NCI-H226 (cell line): ENCODE measurements around the gene LHFPL5.

Experiments used
- DNase-seq: peaks from one replicate; pipeline ENCODE4 v3.0.0-alpha.2; 2015

The LHFPL5 gene

DNA sequence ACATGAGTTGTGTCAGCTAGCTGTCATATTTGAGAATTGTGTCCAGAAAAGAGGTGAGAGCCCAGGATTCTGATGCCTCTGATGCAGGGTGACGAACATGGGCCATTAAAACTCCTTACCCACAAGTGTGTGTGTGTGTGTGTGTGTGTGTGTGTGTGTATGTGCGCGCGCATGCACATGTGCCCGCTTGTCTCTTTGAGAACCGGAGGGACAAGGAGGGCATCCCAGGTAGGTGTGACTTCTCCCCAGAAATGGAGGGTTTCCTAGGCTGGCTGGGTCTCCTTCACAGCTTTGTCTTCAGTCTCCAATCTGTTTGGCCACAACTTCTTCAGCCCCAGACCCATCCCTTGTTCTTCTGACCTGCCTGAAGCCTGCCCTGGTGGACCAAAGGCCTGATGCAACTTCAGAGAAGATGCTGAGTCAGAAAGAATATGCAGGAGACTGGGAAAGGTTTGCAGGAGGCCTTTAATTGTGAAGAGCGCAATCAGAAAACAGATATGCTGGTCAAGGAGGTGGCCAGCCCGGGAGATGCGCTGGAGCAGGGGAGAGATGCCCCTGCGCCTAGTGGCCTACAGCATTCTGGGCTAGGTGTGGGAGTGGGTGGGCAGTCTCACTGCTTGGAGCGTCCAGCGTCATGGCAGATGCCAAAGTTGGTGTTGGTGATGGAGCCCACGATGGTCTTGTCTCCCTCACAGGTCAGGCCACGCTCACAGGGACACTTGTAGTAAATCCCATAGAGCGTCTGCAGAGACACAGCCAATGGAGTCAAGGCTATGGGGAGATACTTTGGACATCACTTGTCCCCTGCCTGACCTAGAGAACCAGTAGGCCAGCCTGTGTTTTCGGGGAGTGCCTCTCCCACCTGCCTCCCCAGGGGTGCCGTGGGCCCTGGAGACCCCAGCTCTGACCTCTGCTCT is 10.4 kb upstream of the LHFPL5 start:
- DNase-seq, result no peak

DNA sequence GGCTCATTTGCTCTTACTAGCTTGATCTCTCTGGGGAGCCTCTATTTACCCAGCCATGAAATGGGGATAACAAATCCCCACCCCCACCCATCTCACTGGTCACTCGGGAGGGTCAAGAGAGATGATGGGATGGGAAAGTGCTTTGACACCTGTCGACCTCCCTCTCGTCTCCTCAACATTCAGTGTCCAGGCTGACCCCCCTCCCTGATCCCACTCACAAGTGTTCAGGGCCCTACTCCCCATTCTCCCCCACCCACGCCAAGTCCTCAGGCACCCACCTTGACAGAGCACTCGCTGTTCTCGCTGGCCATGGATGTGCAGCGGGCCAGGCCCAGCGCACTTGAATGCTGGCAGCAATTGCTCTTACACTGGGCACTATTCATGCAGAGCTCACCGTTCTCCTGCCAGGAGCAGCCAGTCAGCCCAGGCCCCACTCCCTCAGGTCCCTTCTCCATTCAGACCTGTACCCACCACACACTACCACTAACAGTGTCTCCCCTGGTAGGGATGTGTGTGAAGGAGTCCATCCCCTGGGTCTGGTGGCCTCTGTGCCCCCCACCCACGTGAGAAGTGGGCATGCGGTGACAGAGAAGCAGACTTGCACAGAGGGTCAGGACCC is 9.6 kb upstream of the LHFPL5 start:
- DNase-seq, result no peak

DNA sequence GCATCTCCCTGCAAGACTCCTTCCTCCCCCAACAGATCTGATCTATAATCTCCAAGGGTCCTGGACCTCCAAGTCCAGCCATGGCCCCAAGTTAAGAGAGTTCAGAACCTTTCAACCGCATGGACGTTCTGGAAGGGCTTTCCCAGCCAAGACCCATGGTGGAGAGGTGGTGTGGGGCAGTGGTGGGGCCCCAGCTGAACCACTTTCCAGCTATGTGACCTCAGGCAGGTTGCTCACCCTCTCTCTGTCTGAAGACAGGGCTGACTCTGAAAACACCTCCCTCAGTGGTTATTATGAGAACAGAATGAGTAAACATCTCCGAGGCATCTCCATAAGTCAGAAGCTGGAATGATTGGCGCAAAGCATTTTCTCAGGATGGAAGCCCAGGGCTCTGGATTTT is 8.9 kb upstream of the LHFPL5 start:
- DNase-seq, result no peak

DNA sequence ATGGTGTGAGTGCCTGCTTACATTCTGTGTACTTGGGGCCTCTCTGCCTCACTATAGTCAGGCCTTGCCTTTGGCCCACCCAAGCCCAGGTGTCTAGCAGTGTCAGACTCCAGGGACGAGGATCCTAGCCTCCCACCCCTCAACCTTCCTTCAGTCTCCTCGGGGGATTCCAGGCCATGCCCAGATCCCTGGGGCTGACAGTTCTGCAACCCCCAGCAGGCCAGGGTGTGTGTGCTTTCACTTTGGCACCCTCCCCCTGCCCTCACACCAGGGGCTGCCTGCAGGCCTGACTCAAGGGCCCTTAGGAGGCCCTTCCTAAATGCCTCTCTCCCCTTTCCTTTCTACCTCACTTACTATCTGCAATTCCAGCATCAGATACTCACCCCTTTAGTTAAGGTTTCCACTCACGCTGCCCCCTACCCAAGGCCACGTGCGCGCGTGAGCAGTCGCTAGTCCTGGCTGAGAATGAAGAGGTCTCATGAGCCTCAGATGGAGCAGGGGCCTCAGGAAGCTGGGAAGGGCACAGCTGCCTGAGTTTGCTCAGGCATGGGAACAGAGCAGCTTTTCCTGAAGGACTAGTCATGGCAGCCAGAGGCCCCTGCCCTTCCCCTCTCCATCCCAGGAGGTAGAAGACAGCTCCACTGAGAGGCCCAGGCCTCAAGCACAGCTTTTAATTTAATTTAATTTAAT is 7.2 kb upstream of the LHFPL5 start:
- DNase-seq, result no peak

DNA sequence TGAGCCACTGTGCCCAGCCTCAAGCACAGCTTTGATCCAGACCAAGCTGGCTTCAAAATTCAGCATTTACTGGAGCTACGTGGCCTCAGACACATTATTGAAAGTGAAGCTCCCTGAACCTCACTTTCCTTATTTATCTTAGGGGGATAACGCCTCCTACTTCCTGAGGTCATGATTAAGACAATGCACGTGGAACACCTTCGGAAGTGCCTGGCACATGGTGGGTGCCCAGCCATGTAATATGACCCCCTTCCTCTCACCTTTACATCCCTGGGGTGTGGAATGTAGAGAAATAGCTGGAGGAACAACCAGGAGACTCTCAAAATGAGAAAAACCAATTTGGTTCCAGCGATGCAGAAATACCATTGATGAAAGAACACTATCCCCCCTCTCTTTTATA is 6.4 kb upstream of the LHFPL5 start:
- no peak for DNase-seq

DNA sequence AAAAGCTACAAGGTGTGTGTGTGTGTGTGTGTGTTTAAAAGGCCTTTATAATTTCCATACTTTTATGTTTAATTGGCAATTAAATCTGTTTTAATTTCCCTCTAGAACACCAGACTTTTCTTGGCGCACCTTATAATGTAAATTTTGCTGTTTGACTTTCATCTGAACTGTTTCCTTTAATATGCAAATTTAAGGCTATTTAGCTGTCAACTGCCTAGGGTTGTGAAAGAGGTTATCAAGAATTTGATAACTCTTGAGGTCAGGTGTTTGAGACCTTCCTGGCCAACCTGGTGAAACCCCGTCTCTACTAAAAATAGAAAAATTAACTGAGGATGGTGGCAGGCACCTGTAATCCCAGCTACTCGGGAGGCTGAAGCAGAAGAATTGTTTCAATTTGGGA is 4.0 kb upstream of the LHFPL5 start:
- DNase-seq, result no peak

DNA sequence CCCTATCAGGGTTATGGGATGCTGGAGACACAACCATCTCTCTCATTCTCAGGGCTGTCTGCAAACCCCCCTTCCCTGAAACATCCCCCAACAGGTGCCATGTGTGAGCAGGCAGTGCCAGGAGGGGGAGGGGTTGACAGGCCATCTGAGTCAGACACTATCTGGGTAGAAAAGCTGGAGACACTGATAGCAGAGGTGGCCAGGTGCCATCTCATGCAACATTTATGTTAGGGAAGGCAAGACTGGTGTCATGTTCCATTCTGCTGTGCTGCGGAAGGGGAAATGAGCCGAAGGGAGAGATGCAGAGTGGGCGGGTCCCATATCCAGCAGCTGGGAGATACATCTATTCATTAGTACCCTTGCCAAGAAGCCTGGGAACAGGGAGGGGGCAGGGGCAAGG is 3.5 kb downstream of the LHFPL5 start:
- peak; percentile 64 for DNase-seq

DNA sequence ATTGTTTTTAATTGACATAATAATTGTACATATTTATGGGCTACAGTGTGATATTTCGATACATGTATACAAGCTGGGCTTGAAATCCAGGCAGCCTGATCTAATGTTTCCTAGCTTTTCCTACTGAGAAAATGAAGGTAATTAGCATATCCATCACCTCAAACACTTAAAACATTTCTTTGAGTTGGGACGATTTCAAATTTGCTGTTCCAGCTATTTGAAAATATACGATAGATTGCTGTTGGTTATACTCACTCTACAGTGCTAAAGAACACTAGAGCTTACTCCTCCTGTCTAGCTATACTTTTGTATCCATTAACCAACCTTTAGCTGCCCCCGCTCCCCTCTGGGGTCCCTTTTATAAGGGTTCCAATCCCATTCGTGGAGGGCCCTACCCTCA is 4.7 kb downstream of the LHFPL5 start:
- DNase-seq, result no peak

DNA sequence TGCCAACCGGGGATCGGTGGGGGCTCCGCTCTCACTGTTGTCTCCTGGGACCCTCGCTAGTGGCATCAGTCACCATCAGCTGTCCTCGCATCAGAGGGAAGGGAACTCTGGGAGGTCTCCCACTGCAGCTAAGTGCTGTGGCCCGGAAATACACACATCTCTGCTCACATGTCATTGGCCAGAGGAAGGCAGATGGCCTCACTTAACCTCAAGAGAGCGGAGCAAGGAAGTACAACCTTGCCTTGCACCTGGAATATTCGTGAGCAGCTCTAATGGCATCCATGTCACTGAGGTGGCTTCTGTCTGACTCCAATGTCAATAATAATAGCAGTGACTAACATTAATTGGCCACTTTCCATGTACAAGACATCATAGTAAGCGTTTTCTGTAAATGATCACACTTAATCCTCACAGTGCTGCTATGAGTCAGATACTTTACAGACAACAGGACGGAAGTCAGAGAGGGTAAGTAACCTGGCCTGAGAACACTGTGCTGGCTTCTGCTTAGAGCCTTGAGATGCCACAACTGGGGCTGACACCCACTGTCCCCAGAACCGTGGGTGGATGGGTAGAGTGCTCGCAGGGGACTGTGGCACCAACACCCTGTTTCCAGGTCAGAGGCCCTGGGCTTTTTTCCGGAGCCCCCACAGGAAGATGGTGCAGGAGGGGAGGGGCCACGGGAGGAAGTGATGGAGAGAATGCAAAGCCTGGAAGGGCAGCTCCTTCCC is 6.0 kb downstream of the LHFPL5 start:
- DNase-seq, result peak; percentile 45

DNA sequence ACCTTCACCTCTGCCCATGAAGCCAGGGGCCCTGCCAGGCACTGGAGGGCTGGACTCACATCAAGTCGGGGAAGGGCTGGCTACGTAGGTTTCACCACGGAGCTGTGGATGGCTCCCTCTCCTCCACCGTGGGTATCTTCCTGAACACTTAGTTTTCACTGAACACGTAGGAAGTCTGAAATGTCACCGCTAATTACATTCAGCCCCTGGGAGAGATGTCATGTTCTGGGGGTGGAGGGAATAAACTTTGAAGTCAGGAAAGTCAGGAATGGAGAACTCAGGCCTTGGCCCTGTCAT is 6.5 kb downstream of the LHFPL5 start:
- DNase-seq, result no peak

DNA sequence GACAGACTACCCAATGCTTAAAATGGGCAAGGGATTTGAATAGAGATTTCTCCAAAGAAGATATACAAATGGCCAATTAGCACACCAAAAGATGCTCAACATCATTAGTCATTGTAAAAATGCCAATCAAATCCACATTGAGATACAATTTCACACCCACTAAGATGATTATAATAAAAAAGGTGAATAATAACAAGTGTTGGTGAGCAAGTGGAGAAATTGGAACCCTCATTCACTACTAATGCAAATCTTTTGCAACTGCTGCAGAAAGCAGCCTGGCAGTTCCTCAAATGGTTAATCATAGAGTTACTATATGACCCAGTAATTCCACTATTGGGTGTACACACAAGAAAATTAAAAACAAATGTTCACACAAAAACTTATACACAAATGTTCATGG is 12.4 kb downstream of the LHFPL5 start:
- no peak for DNase-seq

DNA sequence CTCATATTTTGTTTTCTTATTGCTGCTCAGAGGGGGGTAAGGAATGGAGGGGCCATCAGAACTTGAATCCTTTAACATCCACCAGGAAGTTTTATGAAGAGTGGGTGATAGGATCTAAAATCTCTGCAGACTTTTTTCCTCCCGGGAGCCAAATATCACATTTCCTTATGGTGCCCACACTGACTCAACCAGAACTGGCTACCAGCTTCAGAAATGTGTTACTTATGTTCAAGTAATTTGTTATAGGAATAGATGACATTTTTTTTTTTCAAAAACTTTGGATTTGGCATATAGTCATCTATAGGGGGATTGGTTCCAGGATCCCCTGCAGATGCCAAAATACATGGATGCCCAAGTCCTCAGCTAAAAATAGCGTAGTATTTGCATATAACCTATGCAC is 18.4 kb downstream of the LHFPL5 start:
- no peak for DNase-seq

DNA sequence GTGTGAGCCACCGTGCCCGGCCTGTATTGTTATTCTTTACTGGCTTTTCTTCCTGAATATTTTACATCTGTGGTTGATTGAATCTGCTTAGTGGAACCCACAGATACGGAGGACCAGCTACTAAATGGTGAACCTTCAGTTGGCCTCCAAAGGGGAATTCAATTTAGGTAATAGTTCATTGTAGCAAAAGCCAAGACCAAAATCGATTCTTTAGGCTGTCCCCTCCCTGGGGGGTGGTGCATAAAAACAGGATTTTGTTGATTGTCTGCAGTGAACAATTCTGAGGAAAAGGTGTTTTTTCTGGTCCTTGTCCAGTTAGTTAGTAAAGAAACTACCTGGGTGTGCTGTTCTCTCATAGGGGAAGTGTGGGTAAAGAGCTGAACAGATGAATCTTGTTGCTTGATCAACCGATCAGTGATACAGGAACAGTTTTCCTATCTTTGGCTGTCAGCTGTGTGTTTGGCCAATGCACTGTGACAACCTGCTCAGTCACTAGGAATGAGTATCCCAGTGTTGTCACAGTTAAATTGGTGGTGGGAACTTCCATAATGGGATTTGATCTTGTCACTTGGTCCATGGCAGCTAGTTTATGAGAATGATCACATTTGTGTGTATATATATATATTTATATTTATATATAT is 19.5 kb downstream of the LHFPL5 start:
- no peak for DNase-seq

DNA sequence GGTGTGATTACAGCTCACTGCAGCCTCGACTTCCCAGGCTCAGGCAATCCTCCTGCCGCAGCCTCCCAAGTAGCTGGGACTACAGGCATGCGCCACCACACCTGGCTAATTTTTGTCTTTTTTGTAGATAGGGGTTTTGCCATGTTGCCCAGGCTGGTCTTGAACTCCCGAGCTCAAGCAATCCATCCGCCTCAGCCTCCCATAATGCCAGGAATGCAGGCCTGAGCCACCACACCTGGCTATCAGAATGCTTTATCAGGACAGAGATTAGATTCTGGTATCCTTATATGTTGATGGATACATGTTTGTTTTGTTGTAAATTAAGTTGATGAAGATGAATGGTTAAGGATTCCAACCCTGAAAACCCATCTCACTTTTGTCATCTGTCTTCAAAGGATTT is 24.2 kb downstream of the LHFPL5 start:
- DNase-seq, result no peak

DNA sequence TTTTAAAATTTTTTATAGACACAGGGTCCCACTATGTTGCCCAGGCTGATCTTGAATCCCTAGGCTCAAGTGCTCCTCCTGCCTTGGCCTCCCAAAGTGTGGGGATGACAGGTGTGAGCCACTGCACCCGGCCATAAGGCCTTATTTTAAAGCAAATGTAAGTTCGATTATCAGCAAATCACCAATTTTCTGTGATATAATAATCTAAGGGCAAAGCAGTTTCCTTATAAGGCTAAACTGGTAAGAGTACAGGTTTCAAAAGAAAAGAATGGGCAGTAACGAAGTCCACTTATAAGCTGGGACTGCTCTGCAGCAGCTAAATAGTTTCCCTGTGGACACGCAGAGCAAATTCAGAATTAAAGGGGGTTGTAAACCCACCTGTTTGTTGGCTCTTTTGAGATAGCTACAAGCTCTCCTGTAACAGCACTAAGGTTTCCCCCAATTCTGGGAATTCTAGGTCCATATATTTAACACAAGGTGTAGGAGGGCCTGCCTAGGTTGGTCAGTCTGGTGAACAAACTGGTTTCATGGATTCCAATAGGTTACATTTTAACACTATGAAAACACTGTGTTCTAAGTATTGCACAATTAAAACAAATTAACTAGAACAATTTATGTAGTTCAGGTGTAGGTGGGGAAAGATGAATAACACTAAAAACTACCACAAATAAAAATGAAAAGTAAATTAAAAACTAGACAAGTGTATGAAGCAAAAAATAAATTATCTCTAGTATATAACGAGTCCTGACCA is 26.3 kb downstream of the LHFPL5 start:
- DNase-seq, result no peak

DNA sequence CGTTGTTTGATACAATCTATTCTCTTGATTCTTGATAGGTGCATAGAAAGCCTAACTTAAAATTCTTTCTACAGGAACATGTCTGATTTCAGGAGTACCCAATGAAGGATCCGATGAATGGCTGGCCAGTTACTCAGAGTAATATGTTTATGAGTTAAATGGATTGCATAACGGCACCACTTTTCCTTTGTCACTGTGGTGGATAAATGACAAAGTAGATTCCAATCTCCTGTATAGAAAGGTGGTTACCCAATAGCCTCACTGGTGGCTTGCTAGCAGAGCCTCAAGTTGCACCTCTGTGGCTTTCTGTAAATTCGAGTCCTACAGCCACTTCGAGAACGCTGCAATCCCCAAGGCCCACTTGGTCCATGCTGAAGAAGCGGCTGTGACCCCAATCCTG is 28.4 kb downstream of the LHFPL5 start:
- no peak for DNase-seq

DNA sequence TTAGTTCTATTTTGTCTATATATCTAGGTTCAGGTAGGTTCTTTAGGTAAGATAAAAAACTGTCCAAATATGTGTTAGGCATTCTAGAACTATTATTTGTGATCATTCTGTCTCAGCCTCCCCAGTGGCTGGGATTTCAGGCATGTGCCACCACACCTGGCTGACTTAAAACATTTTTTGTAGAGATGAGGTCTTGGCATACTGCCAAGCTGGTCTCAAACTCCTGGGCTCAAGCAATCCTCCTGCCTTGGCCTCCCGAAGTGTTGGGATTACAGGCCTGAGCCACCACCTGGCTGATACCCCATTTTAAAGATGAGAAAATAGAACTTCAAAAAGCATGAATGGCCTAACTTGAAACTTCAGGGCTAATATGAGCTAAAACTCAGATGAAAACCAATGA is 33.9 kb downstream of the LHFPL5 start:
- no peak for DNase-seq

DNA sequence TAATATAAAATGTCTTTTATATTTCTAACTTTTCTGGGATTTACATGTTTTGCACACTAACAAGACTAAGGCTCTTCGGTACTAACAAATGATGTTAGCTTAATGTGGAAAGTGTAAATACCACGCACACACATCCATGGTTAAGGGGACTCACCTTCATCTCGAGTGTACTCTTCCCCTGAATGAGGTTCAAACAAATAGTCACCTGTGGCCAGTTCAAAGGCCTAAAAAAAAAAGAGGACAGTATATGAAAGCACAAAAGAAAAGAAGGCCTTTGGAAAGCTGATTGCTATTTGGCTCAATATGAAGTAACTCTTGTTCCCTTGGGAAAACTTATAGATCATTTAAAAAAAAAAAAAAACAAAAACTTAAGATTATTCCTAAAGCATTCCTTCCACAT is 37.2 kb downstream of the LHFPL5 start:
- DNase-seq, result no peak

DNA sequence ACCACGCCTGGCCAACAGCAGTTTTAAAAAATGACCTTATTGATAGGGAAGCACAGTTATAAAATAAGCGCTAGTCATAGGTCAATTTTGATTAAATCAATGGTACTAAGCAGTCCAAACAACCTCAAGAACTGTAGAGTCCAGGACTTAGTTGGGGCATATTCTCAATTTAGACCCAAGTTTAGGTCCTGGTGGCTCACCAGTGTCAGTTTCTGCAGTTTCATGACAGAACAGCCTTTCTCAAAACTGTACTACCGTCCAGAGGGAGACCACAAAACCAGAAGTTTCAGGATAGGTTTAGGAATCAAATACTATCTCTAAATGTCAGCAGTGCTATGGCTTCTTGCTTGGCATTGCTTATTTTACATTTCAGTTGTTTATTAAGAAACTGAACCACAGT is 39.1 kb downstream of the LHFPL5 start:
- no peak for DNase-seq

DNA sequence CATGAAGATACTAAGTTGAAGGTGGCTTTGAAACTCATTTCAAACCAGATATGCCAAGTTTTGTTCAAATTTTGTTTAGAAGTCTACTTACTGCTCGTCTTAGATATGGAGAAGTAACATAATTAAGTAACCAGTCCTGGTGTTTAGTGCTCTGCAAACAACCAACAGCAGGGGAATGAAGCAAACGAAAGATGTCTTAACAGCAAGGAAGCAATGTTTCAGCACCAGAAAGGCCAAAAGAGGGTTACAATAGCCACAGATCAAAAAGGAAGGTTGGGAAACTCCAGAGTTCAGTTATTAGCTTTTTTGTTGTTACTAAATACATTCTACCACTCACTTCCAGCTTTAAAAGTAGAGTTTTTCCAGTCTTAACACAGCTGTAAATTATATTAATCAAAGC is 45.1 kb downstream of the LHFPL5 start:
- DNase-seq, result no peak

DNA sequence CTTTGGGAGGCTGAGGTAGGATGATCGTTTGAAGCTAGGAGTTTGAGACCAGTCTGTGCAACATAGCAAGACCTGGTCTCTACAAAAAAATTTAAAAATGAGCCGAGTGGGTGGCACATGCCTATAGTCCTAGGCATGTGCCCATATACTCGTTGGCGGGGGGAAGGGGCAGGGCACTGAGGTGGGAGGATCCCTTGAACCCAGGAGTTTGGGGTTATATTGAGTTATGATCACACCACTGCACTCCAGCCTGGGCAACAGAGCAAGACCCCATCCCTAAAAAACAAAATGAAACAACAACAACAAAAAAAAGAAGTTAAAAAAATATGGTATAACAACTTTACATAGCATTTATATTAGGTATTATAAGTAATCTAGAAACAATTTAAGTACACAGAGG is 47.8 kb downstream of the LHFPL5 start:
- DNase-seq, result no peak

DNA sequence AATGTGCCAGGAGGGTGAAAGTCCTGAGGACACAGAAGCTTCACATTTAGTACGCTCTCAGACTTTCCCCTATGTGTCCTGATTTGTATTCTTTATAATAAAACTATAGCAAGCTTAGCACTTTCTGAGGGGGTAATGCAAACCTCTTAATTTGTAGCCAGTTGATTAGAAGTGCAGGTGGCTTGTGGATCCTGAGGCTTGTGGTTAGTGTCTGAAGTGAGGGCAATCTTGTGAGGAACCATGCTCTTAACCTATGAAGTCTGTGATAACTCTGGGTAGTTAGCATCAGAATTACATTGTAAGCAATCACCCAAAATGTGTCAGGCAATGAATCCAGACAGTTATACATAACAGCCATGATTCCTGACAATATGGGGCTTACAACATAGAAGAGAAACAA is 51.1 kb downstream of the LHFPL5 start:
- DNase-seq, result no peak
